ENCODE measurements around the gene BLCAP. TPM values are rescaled to one million over a fixed set of nuclear protein-coding genes. Genes with fewer than 3 reads are reported as not detected.

The BLCAP gene
- total and polyA plus RNA-seq, 2 of the 4 experiments (the other 2 are of a cell fraction), result 17.7 to 67.3 TPM

DNA sequence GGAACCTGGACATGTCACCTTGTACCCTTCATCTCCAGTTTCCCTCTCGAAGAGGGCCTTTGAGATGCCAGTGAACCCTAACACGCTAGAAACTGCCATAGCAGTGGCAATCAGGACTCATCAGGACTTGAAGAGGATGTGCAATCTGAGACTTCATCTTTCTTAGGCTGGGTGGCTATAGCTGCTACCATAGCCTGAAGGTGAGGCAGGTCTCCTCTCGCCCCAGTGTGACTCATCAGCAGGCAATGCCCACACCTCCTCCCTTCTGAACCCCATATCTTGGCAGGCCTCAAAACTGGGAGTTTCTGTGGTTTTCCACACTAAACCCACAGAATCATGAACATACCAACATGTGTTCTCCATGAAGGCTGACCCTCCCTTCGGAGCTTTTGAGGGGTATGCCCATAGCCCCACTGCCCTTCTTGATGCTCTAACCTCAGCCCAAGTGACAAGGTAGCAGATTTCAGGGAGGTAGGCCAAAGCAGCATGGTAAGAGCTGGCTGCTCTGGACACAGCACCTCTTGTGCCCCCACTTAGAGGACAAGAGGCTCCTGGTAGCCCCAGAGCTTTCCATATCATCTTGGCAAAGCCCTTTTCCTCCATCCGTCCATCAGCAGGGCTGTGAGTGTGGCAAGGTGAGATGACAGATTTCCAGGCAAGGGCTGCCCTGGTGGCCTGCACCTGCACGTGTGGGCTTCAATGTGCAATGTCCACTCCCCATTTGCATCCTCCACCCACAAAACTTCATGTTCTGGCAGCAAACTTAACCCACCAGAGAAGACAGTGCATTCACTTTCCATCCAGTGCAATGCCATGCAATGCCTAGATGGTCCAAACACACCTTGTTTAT, 2.6 kb downstream of the BLCAP start:
- Histone ChIP-seq H2BK120ac (ENCODE audit: low read depth, low read length) (no peak overlapping the region), H3K9me1 (ENCODE audit: insufficient read depth, low read length) (peaks cover 19% of the 10 kb centered on the region), H3K79me1 (ENCODE audit: low read depth in 1 of 2, low read length in 2 of 2) (peaks cover 29 to 71% of the 10 kb centered on the region in 2 experiments), H3K36me3 (ENCODE audit: control insufficient read depth, insufficient read depth, low read length) (peaks cover 5% of the 10 kb centered on the region; the same call in 1 of the 2 replicates), H3K4me2 (ENCODE audit: low read depth, low read length) (no peak overlapping the region; the same call in 1 of the 2 replicates), H3K9ac (ENCODE audit: low read depth, low read length) (no peak overlapping the region), H2BK5ac (ENCODE audit: low read depth, low read length, poor library complexity, severe bottlenecking) (no peak overlapping the region), H3K23ac (ENCODE audit: low read depth, low read length) (peak overlapping the region; percentile 71; the same call in 1 of the 2 replicates), H3K14ac (replicated peaks; ENCODE audit: low read depth, low read length) (no peak overlapping the region; the same call in 1 of the 2 replicates), H2BK15ac (ENCODE audit: low read depth, low read length) (no peak overlapping the region), H4K8ac (ENCODE audit: low read depth in 2 of 2, low read length in 2 of 2) (no peak overlapping the region), H2AK5ac (ENCODE audit: low read depth, low read length) (no peak overlapping the region), H2AFZ (replicated peaks; ENCODE audit: low read length, poor library complexity) (no peak overlapping the region), H4K91ac (ENCODE audit: insufficient read depth, low read depth, low read length) (no peak overlapping the region), H2AK9ac (replicated peaks; ENCODE audit: low read depth, low read length, poor library complexity) (peak overlapping the region; percentile 10), H2BK20ac (ENCODE audit: low read depth, low read length) (no peak overlapping the region), H4K20me1 (ENCODE audit: insufficient read depth, low read length) (peaks cover 62% of the 10 kb centered on the region), H3K4me3 (ENCODE audit: insufficient read depth, low read depth, low read length) (no peak overlapping the region), H4K5ac (ENCODE audit: low read depth, low read length) (no peak overlapping the region), H3K9me3 (ENCODE audit: control insufficient read depth, insufficient read depth, low read length) (no peaks in the 10 kb centered on the region), H3K27ac (ENCODE audit: insufficient read depth, low read length) (no peak overlapping the region), H3K18ac (ENCODE audit: low read depth, low read length) (no peak overlapping the region), H3K56ac (ENCODE audit: extremely low read depth, insufficient read depth, low read length) (no peak overlapping the region), H3K27me3 (ENCODE audit: control insufficient read depth, insufficient read depth, low read length) (no peaks in the 10 kb centered on the region), H3K4me1 (ENCODE audit: control insufficient read depth, insufficient read depth, low read length) (peaks cover 11% of the 10 kb centered on the region), H3K4ac (ENCODE audit: low read depth, low read length) (no peak overlapping the region)
- dilution Hi-C loops (cut with HindIII; ENCODE audit: low sequenced_read_pairs, unreplicated experiment) (no loop called here), in situ Hi-C loops (cut with MboI; ENCODE audit: low sequenced_read_pairs) (loop anchor here (5.0 kb wide), 1 partner anchor 133 kb away; no protein-coding TSS in a partner anchor), intact Hi-C loops (cut with micrococcal nuclease) (loop anchor here (5.0 kb wide), 1 partner anchor 118 kb away; no protein-coding TSS in a partner anchor)
- DNase-seq (peak; percentile 21), ATAC-seq (ENCODE audit: low read depth) (no peak)
- TF ChIP-seq ELK1 (IDR thresholded peaks at IDR 0.05; ENCODE audit: borderline replicate concordance, low read depth, low read length) (no peak), CEBPB (IDR thresholded peaks at IDR 0.05; ENCODE audit: low read depth, low read length) (no peak), MXI1 (IDR thresholded peaks at IDR 0.05; ENCODE audit: borderline replicate concordance, low read depth, low read length) (no peak)
- TF ChIP-seq, protein P1, sequence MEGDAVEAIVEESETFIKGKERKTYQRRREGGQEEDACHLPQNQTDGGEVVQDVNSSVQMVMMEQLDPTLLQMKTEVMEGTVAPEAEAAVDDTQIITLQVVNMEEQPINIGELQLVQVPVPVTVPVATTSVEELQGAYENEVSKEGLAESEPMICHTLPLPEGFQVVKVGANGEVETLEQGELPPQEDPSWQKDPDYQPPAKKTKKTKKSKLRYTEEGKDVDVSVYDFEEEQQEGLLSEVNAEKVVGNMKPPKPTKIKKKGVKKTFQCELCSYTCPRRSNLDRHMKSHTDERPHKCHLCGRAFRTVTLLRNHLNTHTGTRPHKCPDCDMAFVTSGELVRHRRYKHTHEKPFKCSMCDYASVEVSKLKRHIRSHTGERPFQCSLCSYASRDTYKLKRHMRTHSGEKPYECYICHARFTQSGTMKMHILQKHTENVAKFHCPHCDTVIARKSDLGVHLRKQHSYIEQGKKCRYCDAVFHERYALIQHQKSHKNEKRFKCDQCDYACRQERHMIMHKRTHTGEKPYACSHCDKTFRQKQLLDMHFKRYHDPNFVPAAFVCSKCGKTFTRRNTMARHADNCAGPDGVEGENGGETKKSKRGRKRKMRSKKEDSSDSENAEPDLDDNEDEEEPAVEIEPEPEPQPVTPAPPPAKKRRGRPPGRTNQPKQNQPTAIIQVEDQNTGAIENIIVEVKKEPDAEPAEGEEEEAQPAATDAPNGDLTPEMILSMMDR (conservative IDR thresholded peaks at IDR 0.05; ENCODE audit: low read depth, low read length), result no peak
- CTCF ChIA-PET, result interaction anchor here (0.6 kb wide), 1 partner anchor 553 kb away, joined by 3 read pairs; no protein-coding TSS in a partner anchor
- no TSS peak for BruUV-seq (replicated peaks)
- POLR2A ChIA-PET (ENCODE audit: unreplicated experiment), result no interaction called here
- 38% methylated on average over 1 of the region's 6 CpGs; no CpG with 5 or more reads in 1 of the 2 experiments for WGBS, 2 experiments (ENCODE audit: extremely low coverage in 2 of 2, insufficient read length in 1 of 2)
